SK-N-SH (cell line): ENCODE results near the gene C4orf54. TPM values are rescaled to one million over a fixed set of nuclear protein-coding genes. Genes with fewer than 3 reads are reported as not detected.

Source experiments
- CTCF ChIA-PET: fragments of 300-600, 350-600 bp; formaldehyde crosslinking; extraction: SDS; loops from one replicate; lab custom pipeline; 2021; lab: Yijun Ruan, JAX
- POLR2A ChIA-PET: fragments of 350-600 bp; sonication (Branson Sonifier 250); formaldehyde crosslinking; extraction: SDS; loops from one replicate; lab custom pipeline; 2020; ENCODE audit warnings: antibody characterized with exemption, inconsistent platforms; lab: Yijun Ruan, JAX
- DNase-seq: peaks from one replicate; pipeline ENCODE4 v3.0.0; 2012
- H2AFZ ChIP-seq: fragments of 200-600 bp; sonication (generic); 2 replicates; pipeline ENCODE4 v1.8.1; 2016; ENCODE audit warnings: antibody characterized with exemption, mild to moderate bottlenecking, low read depth
- H3F3A ChIP-seq: fragments of 200-600 bp; sonication (generic); replicated peaks from 2 replicates; pipeline ENCODE3; 2016; ENCODE audit warnings: antibody characterized with exemption, mild to moderate bottlenecking; ENCODE audit not compliant: insufficient read depth
- H3K27ac ChIP-seq, 2 experiments: fragments of 200-500 bp in 1 of 2; fragments of 200-600 bp in 1 of 2; sonication (Bioruptor generic) in 1 of 2; sonication (generic), shearing (Covaris generic) in 1 of 2; 2 replicates each; pipeline versions ENCODE4 v1.5.1 to v1.6.1; 2014 to 2016; ENCODE audit warnings: low read depth in 2 of 2, inconsistent platforms in 1 of 2, low read length in 1 of 2, mild to moderate bottlenecking in 1 of 2, mixed read lengths in 1 of 2
- H3K27me3 ChIP-seq: fragments of 200-600 bp; sonication (generic), shearing (Covaris generic); 2 replicates; pipeline ENCODE4 v1.6.1; 2016; ENCODE audit warnings: mixed run types; ENCODE audit not compliant: insufficient read depth
- H3K36me3 ChIP-seq, 2 experiments: fragments of 200-500 bp in 1 of 2; fragments of 200-600 bp in 1 of 2; sonication (Bioruptor generic) in 1 of 2; sonication (generic) in 1 of 2; replicated peaks in 1 of 2; 2 replicates each; pipeline versions ENCODE3 to v1.5.1; 2014 to 2016; ENCODE audit warnings: low read length in 1 of 2, mild to moderate bottlenecking in 1 of 2; ENCODE audit not compliant: insufficient read depth in 2 of 2, control insufficient read depth in 1 of 2
- H3K4me1 ChIP-seq, 2 experiments: fragments of 200-500 bp in 1 of 2; fragments of 200-600 bp in 1 of 2; sonication (Bioruptor generic) in 1 of 2; sonication (generic), shearing (Covaris generic) in 1 of 2; 2 replicates each; pipeline versions ENCODE4 v1.5.1 to v1.6.1; 2014 to 2016; ENCODE audit warnings: low read depth in 1 of 2, low read length in 1 of 2, mixed run types in 1 of 2; ENCODE audit not compliant: insufficient read depth in 2 of 2, control insufficient read depth in 1 of 2
- H3K4me2 ChIP-seq: fragments of 200-600 bp; sonication (generic), shearing (Covaris generic); 2 replicates; pipeline ENCODE4 v1.6.1; 2017; ENCODE audit warnings: mixed run types
- H3K4me3 ChIP-seq, 2 experiments: fragments of 200-500 bp in 1 of 2; fragments of 200-600 bp in 1 of 2; sonication (Bioruptor generic) in 1 of 2; sonication (generic), shearing (Covaris generic) in 1 of 2; 2 replicates each; pipeline versions ENCODE4 v1.5.1 to v1.8.1; 2014 to 2016; ENCODE audit warnings: low read depth in 2 of 2, inconsistent platforms in 1 of 2, low read length in 1 of 2, mild to moderate bottlenecking in 1 of 2, mixed read lengths in 1 of 2, moderate library complexity in 1 of 2
- H3K79me2 ChIP-seq: fragments of 200-600 bp; sonication (generic); 2 replicates; pipeline ENCODE4 v1.8.1; 2017; ENCODE audit warnings: mild to moderate bottlenecking; ENCODE audit not compliant: insufficient read depth
- H3K9ac ChIP-seq: fragments of 200-600 bp; sonication (generic); 2 replicates; pipeline ENCODE4 v1.6.1; 2017; ENCODE audit warnings: mixed run types
- H3K9me2 ChIP-seq: fragments of 200-600 bp; sonication (generic); 2 replicates; pipeline ENCODE4 v1.6.1; 2017; ENCODE audit warnings: mixed run types
- H3K9me3 ChIP-seq: fragments of 200-600 bp; sonication (generic); 2 replicates; pipeline ENCODE4 v1.6.1; 2017; ENCODE audit warnings: mixed run types, mild to moderate bottlenecking, moderate library complexity
- H4K20me1 ChIP-seq: fragments of 200-600 bp; sonication (generic); 2 replicates; pipeline ENCODE4 v1.6.1; 2017; ENCODE audit warnings: mild to moderate bottlenecking, mixed run types; ENCODE audit not compliant: insufficient read depth
- CTCF ChIP-seq: fragments of 200-600 bp; sonication (generic); IDR thresholded peaks from 2 replicates; pipeline ENCODE4 v1.6.1; 2017; ENCODE audit warnings: antibody characterized with exemption, mild to moderate bottlenecking, moderate library complexity
- ELF1 ChIP-seq: IDR thresholded peaks from 2 replicates; pipeline ENCODE4 v1.4.0; 2012
- GATA2 ChIP-seq: sonication (generic); formaldehyde crosslinking; IDR thresholded peaks from 2 replicates; pipeline ENCODE4 v1.5.0; 2020; ENCODE audit warnings: mild to moderate bottlenecking, missing genetic modification reagents
- MXI1 ChIP-seq: IDR thresholded peaks from 2 replicates; pipeline ENCODE4 v1.6.1; 2012; ENCODE audit warnings: mild to moderate bottlenecking, low read depth, low read length, improper control_type of control experiment
- NRF1 ChIP-seq: IDR thresholded peaks from 2 replicates; pipeline ENCODE4 v1.6.1; 2012; ENCODE audit warnings: low read depth, mild to moderate bottlenecking, low read length
- RCOR1 ChIP-seq: fragments of 150-350 bp; IDR thresholded peaks from 2 replicates; pipeline ENCODE4 v1.6.1; 2017; ENCODE audit warnings: antibody characterized with exemption, low read length
- RXRA ChIP-seq: IDR thresholded peaks from 2 replicates; pipeline ENCODE4 v1.4.0; 2012; ENCODE audit warnings: low read depth, mild to moderate bottlenecking, borderline replicate concordance
- SIN3A ChIP-seq: IDR thresholded peaks from 2 replicates; pipeline ENCODE4 v1.6.1; 2012; ENCODE audit warnings: low read depth, mild to moderate bottlenecking, low read length, moderate library complexity, borderline replicate concordance
- USF1 ChIP-seq: IDR thresholded peaks from 2 replicates; pipeline ENCODE4 v1.4.0; 2012; ENCODE audit warnings: low read depth, borderline replicate concordance
- WGBS: methylation state at CpG from one replicate; pipeline ENCODE4 v1.1.6; 2017; ENCODE audit warnings: low lambda C conversion rate; 5-methylcytosine and 5-hydroxymethylcytosine counted together
- polyA plus RNA-seq, 3 experiments: library from polyadenylated mRNA; depleted of rRNA; stranded (reverse); fragments of >200 nt; gene quantifications; 2 replicates each; pipeline ENCODE4 v1.2.3, GENCODE V29; 2012
- TF ChIP-seq, protein P1 (sequence below): fragments of 150-350 bp; IDR thresholded peaks from 2 replicates; pipeline ENCODE4 v1.6.1; 2016; ENCODE audit warnings: mild to moderate bottlenecking, low read depth, low read length

Gene C4orf54
- polyA plus RNA-seq, 1 of the 3 experiments (the other 2 are of a cell fraction), result not detected

DNA sequence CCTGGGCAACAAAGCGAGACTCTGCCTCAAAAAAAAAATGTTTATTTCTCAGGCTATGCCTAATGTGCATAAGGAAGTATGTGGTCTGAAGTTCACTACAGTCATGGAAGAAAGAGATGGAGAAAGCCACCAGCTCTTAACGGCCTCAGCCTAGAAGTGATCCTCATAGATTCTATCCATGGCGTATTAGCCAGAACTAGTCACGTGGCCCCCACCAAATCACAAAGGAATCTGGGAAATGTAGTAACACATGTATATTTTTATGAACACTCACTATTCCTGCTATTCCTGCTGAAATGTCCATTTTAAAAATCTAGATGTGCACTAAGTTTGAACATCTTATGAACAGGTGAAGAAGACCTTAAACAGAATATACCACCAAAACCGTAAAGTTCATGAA is 49.2 kb downstream of the C4orf54 start:
- Histone ChIP-seq H3K27me3 (no peaks in the 10 kb centered on the region), H3K4me3 (no peak overlapping the region), H3K4me1 (no peaks in the 10 kb centered on the region), H3K9ac (no peak overlapping the region), H3K4me2 (no peak overlapping the region), H3K9me3 (no peaks in the 10 kb centered on the region), H4K20me1 (no peaks in the 10 kb centered on the region), H2AFZ (no peak overlapping the region), H3K79me2 (no peaks in the 10 kb centered on the region), H3K9me2 (no peaks in the 10 kb centered on the region), H3F3A (no peaks in the 10 kb centered on the region), H3K36me3 (no peaks in the 10 kb centered on the region), H3K27ac (no peak overlapping the region)
- no peak for TF ChIP-seq CTCF
- no peak for TF ChIP-seq GATA2 (CRISPR knock-in tag)
- TF ChIP-seq NRF1, result no peak
- no peak for TF ChIP-seq RCOR1
- no peak for TF ChIP-seq ELF1
- TF ChIP-seq USF1, result no peak
- no peak for TF ChIP-seq RXRA
- TF ChIP-seq, protein P1, sequence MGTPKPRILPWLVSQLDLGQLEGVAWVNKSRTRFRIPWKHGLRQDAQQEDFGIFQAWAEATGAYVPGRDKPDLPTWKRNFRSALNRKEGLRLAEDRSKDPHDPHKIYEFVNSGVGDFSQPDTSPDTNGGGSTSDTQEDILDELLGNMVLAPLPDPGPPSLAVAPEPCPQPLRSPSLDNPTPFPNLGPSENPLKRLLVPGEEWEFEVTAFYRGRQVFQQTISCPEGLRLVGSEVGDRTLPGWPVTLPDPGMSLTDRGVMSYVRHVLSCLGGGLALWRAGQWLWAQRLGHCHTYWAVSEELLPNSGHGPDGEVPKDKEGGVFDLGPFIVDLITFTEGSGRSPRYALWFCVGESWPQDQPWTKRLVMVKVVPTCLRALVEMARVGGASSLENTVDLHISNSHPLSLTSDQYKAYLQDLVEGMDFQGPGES, result no peak
- TF ChIP-seq SIN3A, result no peak
- no peak for TF ChIP-seq MXI1
- ChIA-PET POLR2A (no interaction called here), CTCF (no interaction called here)
- 69% methylated on average over 5 of the region's 5 CpGs for WGBS
- no peak for DNase-seq

Other genes starting within 250 kb of the C4orf54 start
- gene ADH7, start 222.5 kb downstream of the C4orf54 start, polyA plus RNA-seq (2012; rRNA removed), result not detected in 2 replicates
- not detected in 2 replicates for gene C4orf17, start 146.8 kb downstream of the C4orf54 start, polyA plus RNA-seq (2012; rRNA removed)
- gene TRMT10A, start 93.8 kb downstream of the C4orf54 start, polyA plus RNA-seq (2012; rRNA removed), result 2.4 and 3.0 TPM in 2 replicates
- gene MTTP, start 83.0 kb downstream of the C4orf54 start, polyA plus RNA-seq (2012; rRNA removed), result not detected in 2 replicates
- gene DAPP1, start 159.0 kb upstream of the C4orf54 start, polyA plus RNA-seq (2012; rRNA removed), result not detected in 2 replicates
- gene LAMTOR3, start 236.6 kb upstream of the C4orf54 start, polyA plus RNA-seq (2012; rRNA removed), result 20.8 and 29.7 TPM in 2 replicates